Cerebellar nuclear complex (tissue), 1 donor: ENCODE results near the gene CARD6.
"Not testable (repeated sequence)": the region's sequence is repeated elsewhere in the genome, so short reads cannot be mapped to it uniquely, and the experiment has no call there.

ENCODE experiments used
- DNase-seq, 2 experiments: peaks; one replicate each; lab custom pipeline; 2025; lab: John Stamatoyannopoulos, UW

CARD6 gene

GRCh38 chr5:40828690-40829661 is 12.2 kb upstream of the CARD6 start:
- DNase-seq: no peak

- no peak for DNase-seq
Observed at GRCh38 chr5:40829748-40830533, 11.2 kb upstream of the CARD6 start.

GRCh38 chr5:40831346-40832210 is 9.6 kb upstream of the CARD6 start:
- no peak for DNase-seq

GRCh38 chr5:40832345-40832744 is 8.8 kb upstream of the CARD6 start:
- DNase-seq: no peak

- no peak for DNase-seq
Observed at GRCh38 chr5:40833712-40834229, 7.4 kb upstream of the CARD6 start.

GRCh38 chr5:40834391-40834848 is 6.7 kb upstream of the CARD6 start:
- no peak for DNase-seq

- peak; percentile 61 to 88 for DNase-seq
Observed at GRCh38 chr5:40834849-40835787, 6.0 kb upstream of the CARD6 start, which contains the start of gene RPL37. Gene RPL37, minus strand, starts transcription at chr5:40835222. Its CDS starts 37 bp downstream, at chr5:40835185.

- no peak for DNase-seq
Observed at GRCh38 chr5:40838086-40838485, 3.1 kb upstream of the CARD6 start.

GRCh38 chr5:40842351-40842750 is 1.2 kb downstream of the CARD6 start:
- no peak for DNase-seq

- no peak for DNase-seq
Observed at GRCh38 chr5:40844565-40844964, 3.4 kb downstream of the CARD6 start.

GRCh38 chr5:40846371-40846770 is 5.2 kb downstream of the CARD6 start:
- no peak for DNase-seq

GRCh38 chr5:40847525-40847924 is 6.4 kb downstream of the CARD6 start:
- DNase-seq: no peak

- no peak for DNase-seq
Observed at GRCh38 chr5:40853632-40854192, 12.5 kb downstream of the CARD6 start.

GRCh38 chr5:40860711-40861110 is 19.5 kb downstream of the CARD6 start:
- DNase-seq: no peak

GRCh38 chr5:40865004-40865403 is 23.8 kb downstream of the CARD6 start:
- DNase-seq: not testable (repeated sequence)

- DNase-seq: no peak
Observed at GRCh38 chr5:40866844-40867243, 25.7 kb downstream of the CARD6 start.

GRCh38 chr5:40869384-40869783 is 28.2 kb downstream of the CARD6 start:
- no peak for DNase-seq

- DNase-seq: no peak
Observed at GRCh38 chr5:40871177-40871576, 30.0 kb downstream of the CARD6 start.

- not testable (repeated sequence) for DNase-seq
Observed at GRCh38 chr5:40872253-40872652, 31.1 kb downstream of the CARD6 start.
